Fibroblast of lung (primary cell): ENCODE measurements around the gene POU2F1.
"Not testable (repeated sequence)": the region's sequence is repeated elsewhere in the genome, so short reads cannot be mapped to it uniquely, and the experiment has no call there.

Experiments
- CTCF ChIP-seq, 2 donors: IDR thresholded peaks in 1 of 2; conservative IDR thresholded peaks in 1 of 2; 1 replicate in 1 of 2; 2 replicates in 1 of 2; pipeline ENCODE4 v1.5.1; 2011 to 2012; ENCODE audit warnings: low read length in 2 of 2, control low read depth in 1 of 2, inconsistent platforms in 1 of 2, low read depth in 1 of 2, mild to moderate bottlenecking in 1 of 2
- EZH2 ChIP-seq: IDR thresholded peaks from 2 replicates; pipeline ENCODE4 v1.5.1; 2012; ENCODE audit warnings: low read length, control low read depth, mild to moderate bottlenecking; ENCODE audit errors: missing control alignments

- not testable (repeated sequence) for TF ChIP-seq CTCF (conservative IDR thresholded peaks at IDR 0.05 in 1 of 2, IDR thresholded peaks at IDR 0.05 in 1 of 2; ENCODE audit: low read depth in 1 of 2, low read length in 2 of 2); EZH2
Observed at GRCh38 chr1:167224734-167225235, 4.1 kb downstream of the POU2F1 start.
